ENCODE measurements around the gene GRIA4. TPM values are rescaled to one million over a fixed set of nuclear protein-coding genes. Genes with fewer than 3 reads are reported as not detected.

Gene GRIA4
- polyA plus RNA-seq, 1 of the 3 experiments (the other 2 are of a cell fraction): 0.02 TPM

GRCh38 chr11:105868762-105869285, 259.0 kb downstream of the GRIA4 start:
- H3K4me2 ChIP-seq: no peak overlapping the region
- DNase-seq: no peak
- TF ChIP-seq TEAD4 (IDR thresholded peaks at IDR 0.05; ENCODE audit: borderline replicate concordance, insufficient read depth): no peak
- TF ChIP-seq RFX5 (IDR thresholded peaks at IDR 0.05; ENCODE audit: low read length): no peak
- no peak for TF ChIP-seq RXRA (IDR thresholded peaks at IDR 0.05; ENCODE audit: borderline replicate concordance, low read depth)
- TF ChIP-seq ZBTB33 (IDR thresholded peaks at IDR 0.05; ENCODE audit: borderline replicate concordance, low read depth): no peak
- no peak for TF ChIP-seq JUND (IDR thresholded peaks at IDR 0.05)
- TF ChIP-seq MXI1 (IDR thresholded peaks at IDR 0.05; ENCODE audit: low read depth, low read length): no peak
- no peak for TF ChIP-seq USF2 (IDR thresholded peaks at IDR 0.05; ENCODE audit: borderline replicate concordance, low read depth, low read length)
- no peak for TF ChIP-seq SMC3 (IDR thresholded peaks at IDR 0.05; ENCODE audit: low read depth, low read length)
- no peak for TF ChIP-seq CTCF (IDR thresholded peaks at IDR 0.05)
- TF ChIP-seq GABPA (IDR thresholded peaks at IDR 0.05; ENCODE audit: low read depth): no peak
- no peak for TF ChIP-seq NFIC (IDR thresholded peaks at IDR 0.05; ENCODE audit: borderline replicate concordance)
- TF ChIP-seq IRF3 (IDR thresholded peaks at IDR 0.05; ENCODE audit: low read depth, low read length): no peak
- no peak for TF ChIP-seq MAX (IDR thresholded peaks at IDR 0.05; ENCODE audit: low read depth)
- TF ChIP-seq EZH2phosphoT487 (IDR thresholded peaks at IDR 0.05; ENCODE audit: borderline replicate concordance, low read depth): no peak
- no peak for TF ChIP-seq REST (IDR thresholded peaks at IDR 0.05; ENCODE audit: low read depth, low read length)
- TF ChIP-seq RAD21 (IDR thresholded peaks at IDR 0.05; ENCODE audit: low read length): no peak
- no peak for TF ChIP-seq USF1 (IDR thresholded peaks at IDR 0.05; ENCODE audit: borderline replicate concordance, low read depth)
- ChIA-PET CTCF (no interaction called here), POLR2A (no interaction called here)
- H3K36me3 ChIP-seq (replicated peaks in 1 of 2; ENCODE audit: control insufficient read depth in 1 of 2, insufficient read depth in 2 of 2, low read length in 1 of 2): no peaks in the 10 kb centered on the region
- no peak overlapping the region for H3K4me3 ChIP-seq (ENCODE audit: low read depth in 2 of 2, low read length in 1 of 2)
- no peak overlapping the region for H3K9ac ChIP-seq
- no peaks in the 10 kb centered on the region for H3K79me2 ChIP-seq (ENCODE audit: insufficient read depth)
- no peak overlapping the region for H3K27ac ChIP-seq (ENCODE audit: low read depth in 2 of 2, low read length in 1 of 2)
- no peaks in the 10 kb centered on the region for H3K27me3 ChIP-seq (ENCODE audit: insufficient read depth)
- no peaks in the 10 kb centered on the region for H3K9me3 ChIP-seq
- H2AFZ ChIP-seq (ENCODE audit: low read depth): no peak overlapping the region
- no peaks in the 10 kb centered on the region for H4K20me1 ChIP-seq (ENCODE audit: insufficient read depth)
- no peaks in the 10 kb centered on the region for H3K4me1 ChIP-seq (ENCODE audit: control insufficient read depth in 1 of 2, insufficient read depth in 2 of 2, low read depth in 1 of 2, low read length in 1 of 2)
- H3F3A ChIP-seq (replicated peaks; ENCODE audit: insufficient read depth): no peaks in the 10 kb centered on the region
- no peaks in the 10 kb centered on the region for H3K9me2 ChIP-seq
- 47% methylated on average over 4 of the region's 4 CpGs for WGBS (ENCODE audit: low lambda C conversion rate)

Data from SK-N-SH (cell line).